Stimulated activated CD8-positive, alpha-beta memory T cell treated with anti-CD3 and anti-CD28 coated beads, Interleukin-12 subunit alpha, Interleukin-12 subunit beta, amount 100 ng/mL, for 4 hours (primary cell): ENCODE data around the gene HSPB6.
"Not testable (repeated sequence)": the region's sequence is repeated elsewhere in the genome, so short reads cannot be mapped to it uniquely, and the experiment has no call there.

Source experiments
- DNase-seq: peaks from one replicate; pipeline ENCODE4 v3.0.0-alpha.2; 2020; ENCODE audit warnings: low read depth

Gene HSPB6

DNA sequence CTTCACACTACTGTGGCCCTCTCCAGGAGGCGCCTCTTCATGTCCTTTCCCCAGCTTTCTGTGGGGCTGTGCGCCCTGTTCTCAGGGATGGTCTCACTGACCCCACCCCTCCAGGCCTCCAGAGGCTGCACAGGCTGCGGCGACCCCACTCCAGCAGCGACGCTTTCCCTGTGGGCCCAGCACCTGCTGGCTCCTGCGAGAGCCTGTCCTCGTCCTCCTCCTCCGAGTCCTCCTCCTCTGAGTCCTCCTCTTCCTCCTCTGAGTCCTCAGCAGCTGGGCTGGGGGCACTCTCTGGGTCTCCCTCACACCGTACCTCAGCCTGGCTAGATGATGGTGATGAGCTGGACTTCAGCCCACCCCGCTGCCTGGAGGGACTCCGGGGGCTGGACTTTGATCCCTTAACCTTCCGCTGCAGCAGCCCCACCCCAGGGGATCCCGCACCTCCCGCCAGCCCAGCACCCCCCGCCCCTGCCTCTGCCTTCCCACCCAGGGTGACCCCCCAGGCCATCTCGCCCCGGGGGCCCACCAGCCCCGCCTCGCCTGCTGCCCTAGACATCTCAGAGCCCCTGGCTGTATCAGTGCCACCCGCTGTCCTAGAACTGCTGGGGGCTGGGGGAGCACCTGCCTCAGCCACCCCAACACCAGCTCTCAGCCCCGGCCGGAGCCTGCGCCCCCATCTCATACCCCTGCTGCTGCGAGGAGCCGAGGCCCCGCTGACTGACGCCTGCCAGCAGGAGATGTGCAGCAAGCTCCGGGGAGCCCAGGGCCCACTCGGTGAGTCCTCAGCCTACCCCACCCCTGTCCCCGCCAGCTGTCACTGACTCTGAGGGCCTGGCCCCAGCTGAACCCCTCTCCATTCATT is 29.7 kb upstream of the HSPB6 start:
- no peak for DNase-seq

- no peak for DNase-seq
Observed at GRCh38 chr19:35785339-35785627, 28.5 kb upstream of the HSPB6 start.

GRCh38 chr19:35784503-35785338 is 27.9 kb upstream of the HSPB6 start:
- no peak for DNase-seq

- no peak for DNase-seq
Observed at GRCh38 chr19:35783469-35784434, 26.9 kb upstream of the HSPB6 start.

GRCh38 chr19:35782589-35782988 is 25.8 kb upstream of the HSPB6 start:
- no peak for DNase-seq

GRCh38 chr19:35781650-35782049 is 24.8 kb upstream of the HSPB6 start:
- no peak for DNase-seq

DNA sequence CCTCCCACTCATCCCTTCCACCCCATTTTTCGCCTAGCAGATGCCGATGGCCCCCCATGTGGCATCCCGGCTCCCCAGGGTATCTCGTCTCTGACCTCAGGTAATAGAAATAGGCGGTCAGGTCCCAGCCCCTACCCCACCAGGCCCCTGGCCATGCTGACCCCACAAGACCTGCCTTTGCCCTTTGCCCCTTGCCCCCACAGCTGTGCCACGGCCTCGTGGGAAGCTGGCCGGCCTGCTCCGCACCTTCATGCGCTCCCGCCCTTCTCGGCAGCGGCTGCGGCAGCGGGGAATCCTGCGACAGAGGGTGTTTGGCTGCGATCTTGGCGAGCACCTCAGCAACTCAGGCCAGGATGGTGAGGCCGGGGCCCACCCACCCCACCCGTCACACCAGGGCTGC is 23.9 kb upstream of the HSPB6 start:
- no peak for DNase-seq

DNA sequence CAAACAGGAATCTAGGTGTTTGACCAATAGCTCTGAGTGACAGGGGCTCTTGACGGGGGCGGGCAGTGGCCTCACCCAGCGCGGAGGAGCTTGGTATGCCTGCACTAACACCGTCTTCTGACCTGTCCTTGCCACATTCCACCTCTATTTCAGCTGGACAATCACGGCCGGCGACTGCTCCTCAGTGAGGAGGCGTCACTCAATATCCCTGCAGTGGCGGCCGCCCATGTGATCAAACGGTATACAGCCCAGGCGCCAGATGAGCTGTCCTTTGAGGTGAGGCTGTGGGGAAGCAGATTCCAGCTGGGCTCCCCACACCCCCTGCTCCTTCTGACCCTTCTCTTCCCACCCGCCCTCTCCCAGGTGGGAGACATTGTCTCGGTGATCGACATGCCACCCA is 23.2 kb upstream of the HSPB6 start:
- DNase-seq = no peak

- DNase-seq = no peak
Observed at GRCh38 chr19:35779033-35779432, 22.2 kb upstream of the HSPB6 start.

- no peak for DNase-seq
Observed at GRCh38 chr19:35777961-35778360, 21.1 kb upstream of the HSPB6 start.

GRCh38 chr19:35777086-35777841 is 20.4 kb upstream of the HSPB6 start:
- no peak for DNase-seq

DNA sequence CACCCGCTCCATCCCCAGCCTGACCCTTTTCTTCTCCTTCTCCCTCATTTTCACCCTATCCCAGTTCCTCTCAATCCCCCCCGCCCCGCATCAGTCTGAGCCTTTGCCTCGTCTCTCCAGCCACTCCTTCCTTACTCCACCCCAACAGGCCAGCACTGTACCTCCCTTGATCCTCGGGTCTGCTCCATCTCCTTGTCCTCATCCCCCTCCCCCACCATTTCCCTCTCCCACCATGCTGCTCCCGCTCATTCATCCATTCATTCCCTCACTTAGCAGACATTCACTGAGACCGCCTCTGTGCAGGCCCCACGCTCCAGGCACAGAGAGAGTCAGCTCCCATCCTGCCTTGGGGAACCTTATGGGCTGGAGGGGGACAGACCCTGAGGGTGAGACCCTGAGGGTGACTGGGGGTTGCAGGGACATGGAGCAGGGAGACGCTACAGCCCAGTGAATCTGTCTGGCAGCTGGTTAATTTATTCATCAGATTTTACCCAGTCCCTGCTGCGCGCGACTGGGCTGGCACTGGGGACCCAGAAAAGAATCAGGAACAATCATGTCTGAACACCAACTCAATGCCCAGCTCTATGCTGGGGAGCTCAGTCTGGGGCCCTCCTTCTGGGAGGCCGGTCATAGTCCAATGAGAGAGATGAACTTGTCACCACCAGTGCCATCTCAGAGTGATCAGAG is 19.4 kb upstream of the HSPB6 start:
- no peak for DNase-seq

GRCh38 chr19:35775298-35776101 is 18.7 kb upstream of the HSPB6 start, which contains the start of gene ARHGAP33:
Gene ARHGAP33, plus strand, starts transcription at chr19:35775564. Its CDS starts 95 bp downstream, at chr19:35775659.
- peak; percentile 95 for DNase-seq

DNA sequence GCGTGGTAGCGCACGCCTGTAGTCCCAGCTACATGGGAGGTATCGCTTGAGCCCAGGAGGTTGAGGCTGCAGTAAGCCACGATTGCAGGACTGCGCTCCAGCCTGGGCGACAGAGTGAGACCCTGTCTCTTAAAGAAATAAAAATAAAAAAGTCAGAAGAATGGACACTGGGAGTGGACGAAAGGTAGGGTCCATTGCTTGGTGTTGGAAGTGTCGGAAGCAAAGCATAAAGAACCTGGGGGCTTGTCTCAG is 18.1 kb upstream of the HSPB6 start:
- DNase-seq = no peak

DNA sequence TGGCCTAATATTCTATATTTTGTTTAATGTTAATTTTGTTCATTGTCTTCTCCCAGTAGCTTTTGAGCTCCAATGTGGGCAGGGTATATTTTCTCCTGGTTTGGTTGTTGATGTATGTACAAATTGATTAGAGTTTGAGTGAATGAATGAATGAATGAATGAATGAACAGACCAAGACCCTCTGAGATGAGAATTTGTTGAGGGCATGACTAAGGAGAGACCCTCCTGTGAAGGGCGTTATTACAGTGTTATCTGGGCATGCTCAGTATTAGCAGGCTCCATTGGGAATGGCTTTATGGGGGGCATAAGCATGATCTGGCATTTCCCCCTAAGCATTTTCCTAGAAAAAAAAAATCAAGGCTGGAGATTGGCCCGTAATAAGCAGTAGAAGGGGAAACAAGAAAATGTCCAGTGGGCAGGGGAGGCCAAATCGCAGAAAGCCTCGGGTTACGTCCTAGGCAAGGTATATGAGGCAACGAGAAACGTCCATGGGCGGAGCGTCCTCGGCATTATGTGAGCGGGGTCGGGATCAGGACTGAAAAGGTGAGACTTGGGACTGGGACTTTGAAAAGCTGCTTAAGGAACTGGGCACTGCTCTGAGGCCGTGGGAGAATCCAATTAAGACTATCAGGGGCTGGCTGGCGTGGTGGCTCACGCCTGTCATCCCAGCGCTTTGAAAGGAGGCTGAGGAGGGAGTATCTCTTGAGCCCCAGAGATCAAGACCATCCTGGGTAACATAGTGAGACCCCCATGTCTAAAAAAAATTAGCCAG is 17.6 kb upstream of the HSPB6 start:
- no peak for DNase-seq

DNA sequence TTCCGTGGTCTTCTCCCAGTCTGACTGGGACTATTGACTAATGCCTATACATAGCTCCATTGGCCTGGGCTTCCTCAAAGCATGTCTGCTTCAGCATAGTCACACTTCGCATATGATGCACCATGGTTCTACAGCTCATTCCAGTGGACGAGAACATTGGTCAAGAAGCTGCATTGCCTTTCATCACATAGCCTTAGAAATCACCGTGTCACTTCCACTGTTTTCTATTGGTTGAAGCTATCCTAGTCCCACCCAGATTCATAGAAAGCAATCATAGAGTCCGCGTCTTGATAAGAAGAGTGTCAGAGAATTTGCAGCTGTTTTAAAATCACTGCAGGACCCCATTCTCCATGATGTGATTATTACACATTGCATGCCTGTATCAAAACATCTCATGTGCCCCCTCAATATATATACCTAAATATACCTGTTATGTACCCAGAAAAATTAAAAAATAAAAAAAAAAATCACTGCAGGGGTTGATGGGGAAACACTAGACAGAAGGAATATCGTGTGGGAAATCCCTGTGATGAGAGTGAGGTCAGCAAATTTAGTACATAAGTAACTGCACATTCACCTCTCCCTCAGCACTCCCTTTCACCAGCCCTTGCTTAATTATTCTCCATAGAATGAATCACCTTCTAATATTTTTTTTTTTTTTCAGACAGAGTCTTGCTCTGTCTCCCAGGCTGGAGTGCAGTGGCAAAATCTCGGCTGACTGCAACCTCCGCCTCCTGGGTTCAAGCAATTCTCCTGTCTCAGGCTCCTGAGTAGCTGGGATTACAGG is 16.4 kb upstream of the HSPB6 start:
- DNase-seq = no peak

- not testable (repeated sequence) for DNase-seq
Observed at GRCh38 chr19:35772362-35772761, 15.5 kb upstream of the HSPB6 start.

DNA sequence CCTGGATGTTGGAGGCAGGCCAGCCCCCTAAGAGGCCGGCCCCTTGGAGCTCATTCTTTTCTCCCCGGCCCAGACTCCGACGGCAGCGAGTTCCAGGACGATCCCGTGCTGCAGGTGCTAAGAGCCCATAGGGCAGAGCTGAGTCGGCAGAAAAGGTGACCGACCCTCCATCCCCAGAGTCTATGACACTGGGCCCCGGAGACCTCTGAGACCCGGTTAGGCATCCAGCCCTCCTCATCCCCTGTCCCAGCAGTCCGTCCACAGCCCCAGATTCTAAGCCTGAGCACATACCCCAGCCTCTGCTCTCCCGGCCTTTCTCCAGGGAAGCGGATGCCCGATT is 11.2 kb upstream of the HSPB6 start:
- DNase-seq = no peak
